IMR-90 (cell line): Measurements from ENCODE around the gene NR6A1.

ENCODE experiments used
- TF ChIP-seq, protein P1 (sequence below): conservative IDR thresholded peaks from 2 replicates; pipeline ENCODE4 v1.5.1; 2012; ENCODE audit warnings: mild to moderate bottlenecking, low read depth, low read length, improper control_type of control experiment
- TF ChIP-seq, protein P2 (sequence below): fragments of 150-350 bp; IDR thresholded peaks from 2 replicates; pipeline ENCODE4 v1.6.1; 2017; ENCODE audit warnings: mild to moderate bottlenecking, antibody characterized with exemption, low read length, low read depth

GRCh38 chr9:124551472-124552272, 219.4 kb downstream of the NR6A1 start:
- TF ChIP-seq, protein P1, sequence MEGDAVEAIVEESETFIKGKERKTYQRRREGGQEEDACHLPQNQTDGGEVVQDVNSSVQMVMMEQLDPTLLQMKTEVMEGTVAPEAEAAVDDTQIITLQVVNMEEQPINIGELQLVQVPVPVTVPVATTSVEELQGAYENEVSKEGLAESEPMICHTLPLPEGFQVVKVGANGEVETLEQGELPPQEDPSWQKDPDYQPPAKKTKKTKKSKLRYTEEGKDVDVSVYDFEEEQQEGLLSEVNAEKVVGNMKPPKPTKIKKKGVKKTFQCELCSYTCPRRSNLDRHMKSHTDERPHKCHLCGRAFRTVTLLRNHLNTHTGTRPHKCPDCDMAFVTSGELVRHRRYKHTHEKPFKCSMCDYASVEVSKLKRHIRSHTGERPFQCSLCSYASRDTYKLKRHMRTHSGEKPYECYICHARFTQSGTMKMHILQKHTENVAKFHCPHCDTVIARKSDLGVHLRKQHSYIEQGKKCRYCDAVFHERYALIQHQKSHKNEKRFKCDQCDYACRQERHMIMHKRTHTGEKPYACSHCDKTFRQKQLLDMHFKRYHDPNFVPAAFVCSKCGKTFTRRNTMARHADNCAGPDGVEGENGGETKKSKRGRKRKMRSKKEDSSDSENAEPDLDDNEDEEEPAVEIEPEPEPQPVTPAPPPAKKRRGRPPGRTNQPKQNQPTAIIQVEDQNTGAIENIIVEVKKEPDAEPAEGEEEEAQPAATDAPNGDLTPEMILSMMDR = peak; percentile 83
- TF ChIP-seq, protein P2, sequence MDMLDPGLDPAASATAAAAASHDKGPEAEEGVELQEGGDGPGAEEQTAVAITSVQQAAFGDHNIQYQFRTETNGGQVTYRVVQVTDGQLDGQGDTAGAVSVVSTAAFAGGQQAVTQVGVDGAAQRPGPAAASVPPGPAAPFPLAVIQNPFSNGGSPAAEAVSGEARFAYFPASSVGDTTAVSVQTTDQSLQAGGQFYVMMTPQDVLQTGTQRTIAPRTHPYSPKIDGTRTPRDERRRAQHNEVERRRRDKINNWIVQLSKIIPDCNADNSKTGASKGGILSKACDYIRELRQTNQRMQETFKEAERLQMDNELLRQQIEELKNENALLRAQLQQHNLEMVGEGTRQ = no peak
